HG02798 (cell line): ENCODE data around the gene CNMD.

Experiments used
- ATAC-seq: cut with Tn5 transposase; IDR thresholded peaks from one replicate; pipeline ENCODE4 v1.9.1; 2021; ENCODE audit warnings: mild to moderate bottlenecking; ENCODE audit not compliant: unreplicated experiment, poor library complexity

CNMD gene

GRCh38 chr13:52739468-52740071 lies at the start of gene CNMD:
CNMD (minus strand) TSS chr13:52739820; CDS start chr13:52739701, 119 bp downstream.
- no peak for ATAC-seq

- ATAC-seq, result no peak
Observed at GRCh38 chr13:52788011-52788410, 48.4 kb upstream of the CNMD start.

- ATAC-seq, result no peak
Observed at GRCh38 chr13:52787235-52787634, 47.6 kb upstream of the CNMD start.

GRCh38 chr13:52786766-52787165 lies 47.1 kb upstream of the CNMD start:
- no peak for ATAC-seq

- ATAC-seq, result no peak
Observed at GRCh38 chr13:52785739-52786138, 46.1 kb upstream of the CNMD start.

GRCh38 chr13:52784591-52785340 lies 45.1 kb upstream of the CNMD start:
- no peak for ATAC-seq

GRCh38 chr13:52783943-52784342 lies 44.3 kb upstream of the CNMD start:
- ATAC-seq, result no peak

GRCh38 chr13:52782471-52783448 lies 43.1 kb upstream of the CNMD start:
- ATAC-seq, result no peak

GRCh38 chr13:52780611-52781010 lies 41.0 kb upstream of the CNMD start:
- no peak for ATAC-seq

- peak; percentile 56 for ATAC-seq
Observed at GRCh38 chr13:52780092-52780491, 40.5 kb upstream of the CNMD start.

- ATAC-seq, result no peak
Observed at GRCh38 chr13:52779103-52779502, 39.5 kb upstream of the CNMD start.

- no peak for ATAC-seq
Observed at GRCh38 chr13:52776726-52777125, 37.1 kb upstream of the CNMD start.

- ATAC-seq, result no peak
Observed at GRCh38 chr13:52775511-52775910, 35.9 kb upstream of the CNMD start.

- no peak for ATAC-seq
Observed at GRCh38 chr13:52767949-52768516, 28.4 kb upstream of the CNMD start.

- no peak for ATAC-seq
Observed at GRCh38 chr13:52765611-52766390, 26.2 kb upstream of the CNMD start.

- ATAC-seq, result no peak
Observed at GRCh38 chr13:52760077-52760476, 20.5 kb upstream of the CNMD start.

- ATAC-seq, result no peak
Observed at GRCh38 chr13:52758114-52758513, 18.5 kb upstream of the CNMD start.

- ATAC-seq, result no peak
Observed at GRCh38 chr13:52751196-52751595, 11.6 kb upstream of the CNMD start.

GRCh38 chr13:52750713-52751112 lies 11.1 kb upstream of the CNMD start:
- no peak for ATAC-seq

GRCh38 chr13:52749419-52749818 lies 9.8 kb upstream of the CNMD start:
- no peak for ATAC-seq
